ENCODE measurements around the gene SKA3.
A peak's percentile ranks its signal among the peaks of the same experiment; 100 is the strongest.
"Not testable (repeated sequence)": the region's sequence is repeated elsewhere in the genome, so short reads cannot be mapped to it uniquely, and the experiment has no call there.

Gene SKA3

DNA sequence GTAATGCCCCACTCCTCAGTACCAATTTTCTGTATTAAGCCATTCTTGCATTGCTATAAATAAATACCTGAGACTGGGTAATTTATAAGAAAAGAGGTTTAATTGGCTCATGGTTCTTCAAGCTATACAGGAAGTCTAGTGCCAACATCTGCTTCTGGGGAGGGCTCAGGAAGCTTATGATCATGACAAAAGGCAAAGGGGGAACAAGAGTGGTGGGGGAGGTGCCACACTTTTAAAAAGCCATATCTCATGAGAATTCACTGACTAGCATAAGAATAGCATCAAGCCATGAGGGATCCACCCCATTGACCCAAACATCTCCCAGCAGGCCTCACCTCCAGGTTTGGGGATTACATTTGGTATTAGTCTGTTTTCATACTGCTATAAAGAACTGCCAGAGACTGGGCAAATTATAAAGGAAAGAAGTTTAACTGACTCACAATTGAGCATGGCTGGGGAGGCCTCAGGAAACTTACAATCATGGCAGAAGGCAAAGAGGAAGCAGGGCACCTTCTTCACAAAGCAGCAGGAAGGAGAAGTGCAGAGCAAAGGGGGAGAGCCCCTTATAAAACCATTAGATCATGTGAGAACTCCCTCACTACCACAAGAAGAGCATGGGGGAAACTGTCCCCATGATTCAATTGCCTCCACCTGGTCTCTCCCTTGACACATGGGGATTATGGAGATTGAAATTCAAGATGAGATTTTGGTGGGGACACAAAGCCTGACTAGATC lies 25.3 kb upstream of the SKA3 start:
- not testable (repeated sequence) for H3K9ac ChIP-seq (ENCODE audit: low read length); H3K27ac ChIP-seq (ENCODE audit: low read depth, low read length); H3K4me3 ChIP-seq (ENCODE audit: low read length); H3K4me1 ChIP-seq (ENCODE audit: control insufficient read depth, insufficient read depth, low read length); H3K36me3 ChIP-seq (ENCODE audit: control insufficient read depth, insufficient read depth, low read length); H3K27me3 ChIP-seq (ENCODE audit: control insufficient read depth, insufficient read depth, low read length)

DNA sequence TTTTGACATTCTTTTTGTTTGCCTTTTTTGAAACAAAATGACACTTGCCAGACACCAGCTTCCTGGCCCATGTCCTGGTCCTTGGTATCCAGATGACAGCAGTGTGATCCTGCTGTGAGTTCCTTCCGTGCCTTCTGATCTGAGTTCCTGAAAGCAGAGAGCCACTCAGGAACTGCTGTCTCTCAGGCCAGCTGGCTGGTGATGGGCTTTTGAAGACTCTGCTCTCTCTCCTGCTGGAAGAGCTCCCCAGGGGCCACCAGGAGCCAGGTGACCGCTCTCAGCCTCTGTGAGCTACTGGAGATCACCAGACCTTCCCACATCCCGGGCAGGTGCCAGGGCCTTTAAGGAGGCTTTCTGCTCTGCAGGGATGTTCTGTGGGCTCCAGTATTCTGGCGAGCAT lies 22.0 kb upstream of the SKA3 start:
- H3K9ac ChIP-seq (ENCODE audit: low read length); H3K4me1 ChIP-seq (ENCODE audit: control insufficient read depth, insufficient read depth, low read length); H3K4me3 ChIP-seq (ENCODE audit: low read length); H3K27ac ChIP-seq (ENCODE audit: low read depth, low read length); H3K36me3 ChIP-seq (ENCODE audit: control insufficient read depth, insufficient read depth, low read length); H3K27me3 ChIP-seq (ENCODE audit: control insufficient read depth, insufficient read depth, low read length): not testable (repeated sequence)

DNA sequence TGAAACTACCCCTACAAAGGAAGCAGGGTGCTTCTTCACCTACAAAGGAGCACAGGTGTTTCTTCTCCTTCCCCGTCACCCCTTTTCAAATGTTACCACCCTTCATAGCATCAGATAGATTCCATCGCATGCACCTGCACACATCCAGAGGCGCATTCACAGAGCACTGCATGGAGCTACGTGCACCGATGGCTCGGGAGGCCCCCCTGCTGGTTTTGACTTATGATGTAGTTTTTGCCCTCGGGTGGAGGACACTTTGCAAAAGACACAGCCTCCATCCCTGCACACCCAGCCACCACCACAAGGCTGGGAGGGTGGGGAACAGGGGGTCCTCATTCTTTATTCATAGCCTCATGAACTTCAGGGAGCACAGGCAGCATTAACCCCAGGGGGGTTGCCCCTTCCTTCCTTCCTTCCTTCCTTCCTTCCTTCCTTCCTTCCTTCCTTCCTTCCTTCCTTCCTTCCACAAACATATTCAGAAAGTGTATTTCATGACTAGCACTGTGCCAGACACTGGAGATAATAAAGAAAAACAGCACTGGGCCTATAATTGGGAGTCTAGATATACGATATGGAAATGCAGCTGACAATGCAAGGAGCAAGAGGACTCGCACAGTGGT lies 21.4 kb upstream of the SKA3 start:
- not testable (repeated sequence) for H3K9ac ChIP-seq (ENCODE audit: low read length); H3K4me1 ChIP-seq (ENCODE audit: control insufficient read depth, insufficient read depth, low read length); H3K4me3 ChIP-seq (ENCODE audit: low read length); H3K27ac ChIP-seq (ENCODE audit: low read depth, low read length); H3K36me3 ChIP-seq (ENCODE audit: control insufficient read depth, insufficient read depth, low read length); H3K27me3 ChIP-seq (ENCODE audit: control insufficient read depth, insufficient read depth, low read length)

DNA sequence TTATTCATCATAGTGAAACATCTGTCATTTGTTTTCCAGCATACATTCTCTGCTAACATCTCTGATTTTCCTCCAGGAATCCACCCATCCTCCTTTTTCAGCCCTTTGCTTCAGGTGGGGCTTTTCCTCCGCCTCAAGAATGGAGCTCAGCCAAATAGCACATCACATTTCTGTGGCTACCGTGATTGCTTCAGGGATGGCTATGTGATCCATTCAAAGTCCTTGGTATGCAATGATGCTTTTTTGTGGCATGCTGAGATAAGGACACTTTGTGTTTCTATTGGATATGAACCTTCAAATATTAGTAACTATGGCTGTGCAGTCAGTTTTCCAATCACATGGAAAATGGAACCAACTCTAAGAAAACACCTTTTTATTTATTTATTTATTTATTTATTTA lies 18.4 kb upstream of the SKA3 start:
- not testable (repeated sequence) for H3K4me1 ChIP-seq (ENCODE audit: control insufficient read depth, insufficient read depth, low read length); H3K27me3 ChIP-seq (ENCODE audit: control insufficient read depth, insufficient read depth, low read length); H3K27ac ChIP-seq (ENCODE audit: low read depth, low read length); H3K4me3 ChIP-seq (ENCODE audit: low read length); H3K36me3 ChIP-seq (ENCODE audit: control insufficient read depth, insufficient read depth, low read length); H3K9ac ChIP-seq (ENCODE audit: low read length)

DNA sequence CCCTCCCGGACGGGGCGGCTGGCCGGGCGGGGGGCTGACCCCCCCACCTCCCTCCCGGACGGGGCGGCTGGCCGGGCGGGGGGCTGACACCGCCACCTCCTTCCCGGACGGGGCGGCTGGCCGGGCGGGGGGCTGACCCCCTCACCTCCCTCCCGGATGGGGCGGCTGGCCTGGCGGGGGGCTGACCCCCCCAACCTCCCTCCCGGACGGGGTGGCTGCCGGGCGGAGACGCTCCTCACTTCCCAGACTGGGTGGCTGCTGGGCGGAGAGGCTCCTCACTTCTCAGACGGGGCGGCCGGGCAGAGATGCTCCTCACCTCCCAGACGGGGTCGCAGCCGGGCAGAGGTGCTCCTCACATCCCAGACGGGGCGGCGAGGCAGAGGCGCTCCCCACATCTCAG lies 10.1 kb upstream of the SKA3 start:
- not testable (repeated sequence) for H3K36me3 ChIP-seq (ENCODE audit: control insufficient read depth, insufficient read depth, low read length); H3K4me1 ChIP-seq (ENCODE audit: control insufficient read depth, insufficient read depth, low read length); H3K4me3 ChIP-seq (ENCODE audit: low read length); H3K9ac ChIP-seq (ENCODE audit: low read length); H3K27me3 ChIP-seq (ENCODE audit: control insufficient read depth, insufficient read depth, low read length); H3K27ac ChIP-seq (ENCODE audit: low read depth, low read length)

DNA sequence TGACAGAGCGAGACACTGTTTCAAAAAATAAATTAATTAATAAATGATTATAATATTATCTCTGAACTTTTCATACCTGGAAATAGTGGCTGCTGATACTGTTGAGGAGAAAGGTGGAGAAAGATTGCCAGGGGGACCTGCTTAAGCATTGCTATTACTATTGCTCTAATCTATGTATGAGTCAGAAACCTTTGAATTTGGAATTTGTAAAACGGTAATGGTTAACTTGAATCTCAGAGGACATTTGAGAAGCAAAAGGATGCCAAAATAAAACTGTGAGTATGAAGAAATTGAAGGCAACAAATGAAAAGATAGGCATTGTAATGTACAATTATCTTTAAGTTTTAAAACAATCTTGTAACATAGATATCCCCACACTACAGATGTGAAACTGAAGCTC lies 5.3 kb upstream of the SKA3 start:
- H3K27ac ChIP-seq (ENCODE audit: low read depth, low read length), result no peak overlapping the region
- no peaks in the 10 kb centered on the region for H3K36me3 ChIP-seq (ENCODE audit: control insufficient read depth, insufficient read depth, low read length)
- H3K9ac ChIP-seq (ENCODE audit: low read length), result no peak overlapping the region
- H3K4me3 ChIP-seq (ENCODE audit: low read length), result no peak overlapping the region
- peaks cover 9% of the 10 kb centered on the region for H3K4me1 ChIP-seq (ENCODE audit: control insufficient read depth, insufficient read depth, low read length)
- H3K27me3 ChIP-seq (ENCODE audit: control insufficient read depth, insufficient read depth, low read length), result no peaks in the 10 kb centered on the region

DNA sequence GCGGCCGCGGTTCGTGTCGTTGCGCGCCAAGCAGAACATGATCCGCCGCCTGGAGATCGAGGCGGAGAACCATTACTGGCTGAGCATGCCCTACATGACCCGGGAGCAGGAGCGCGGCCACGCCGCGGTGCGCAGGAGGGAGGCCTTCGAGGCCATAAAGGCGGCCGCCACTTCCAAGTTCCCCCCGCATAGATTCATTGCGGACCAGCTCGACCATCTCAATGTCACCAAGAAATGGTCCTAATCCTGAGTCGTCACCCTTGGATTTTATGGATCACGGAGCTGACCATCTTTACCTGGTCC lies 581 bp upstream of the SKA3 start:
- peak overlapping the region; percentile 92 for H3K4me3 ChIP-seq (ENCODE audit: low read length)
- H3K4me1 ChIP-seq (ENCODE audit: control insufficient read depth, insufficient read depth, low read length), result peaks cover 12% of the 10 kb centered on the region
- H3K36me3 ChIP-seq (ENCODE audit: control insufficient read depth, insufficient read depth, low read length), result no peaks in the 10 kb centered on the region
- no peaks in the 10 kb centered on the region for H3K27me3 ChIP-seq (ENCODE audit: control insufficient read depth, insufficient read depth, low read length)
- H3K27ac ChIP-seq (ENCODE audit: low read depth, low read length), result peak overlapping the region; percentile 95
- H3K9ac ChIP-seq (ENCODE audit: low read length), result peak overlapping the region; percentile 93

DNA sequence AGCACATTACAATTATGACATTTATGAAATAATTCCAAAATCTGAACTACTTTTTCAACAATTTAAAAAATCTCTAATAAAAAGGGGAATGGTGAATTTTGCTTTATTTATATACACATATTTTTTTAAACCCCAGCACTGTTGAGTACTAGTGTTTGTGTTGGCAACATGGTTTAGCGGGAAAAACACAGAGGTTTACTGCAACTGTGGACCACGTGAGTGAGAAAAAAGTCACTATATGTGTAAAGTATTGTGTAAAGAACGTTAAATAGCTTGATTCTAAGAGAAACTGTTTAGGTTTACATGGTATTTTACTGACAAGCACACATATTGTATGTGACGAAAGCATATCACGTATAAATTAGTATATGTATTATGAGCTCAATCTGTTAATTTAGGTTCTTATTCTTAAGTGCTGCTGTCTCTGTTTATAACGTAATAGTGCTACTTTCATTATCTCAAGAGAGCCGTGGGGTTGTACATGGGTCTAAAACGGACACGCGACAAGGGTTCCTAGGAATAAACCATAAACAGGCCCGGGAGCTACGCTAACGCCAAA lies 617 bp downstream of the SKA3 start:
- no peaks in the 10 kb centered on the region for H3K27me3 ChIP-seq (ENCODE audit: control insufficient read depth, insufficient read depth, low read length)
- H3K4me3 ChIP-seq (ENCODE audit: low read length), result peak overlapping the region; percentile 92
- H3K9ac ChIP-seq (ENCODE audit: low read length), result no peak overlapping the region
- no peak overlapping the region for H3K27ac ChIP-seq (ENCODE audit: low read depth, low read length)
- no peaks in the 10 kb centered on the region for H3K36me3 ChIP-seq (ENCODE audit: control insufficient read depth, insufficient read depth, low read length)
- H3K4me1 ChIP-seq (ENCODE audit: control insufficient read depth, insufficient read depth, low read length), result peaks cover 12% of the 10 kb centered on the region

DNA sequence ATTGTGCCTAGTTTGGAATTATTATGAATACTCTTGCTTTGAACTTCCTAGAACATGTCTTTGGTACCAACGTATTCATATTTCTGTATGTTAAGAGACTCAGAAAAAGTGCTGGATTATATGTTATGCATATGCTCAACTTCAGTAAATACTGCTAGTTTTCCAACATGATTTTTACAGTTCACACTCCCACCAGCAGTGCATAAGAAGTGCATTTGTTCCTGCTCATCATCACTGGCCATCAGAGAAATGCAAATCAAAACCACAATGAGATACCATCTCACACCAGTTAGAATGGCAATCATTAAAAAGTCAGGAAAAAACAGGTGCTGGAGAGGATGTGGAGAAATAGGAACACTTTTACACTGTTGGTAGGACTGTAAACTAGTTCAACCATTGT lies 2.6 kb downstream of the SKA3 start:
- not testable (repeated sequence) for H3K27ac ChIP-seq (ENCODE audit: low read depth, low read length); H3K27me3 ChIP-seq (ENCODE audit: control insufficient read depth, insufficient read depth, low read length); H3K4me3 ChIP-seq (ENCODE audit: low read length); H3K36me3 ChIP-seq (ENCODE audit: control insufficient read depth, insufficient read depth, low read length); H3K9ac ChIP-seq (ENCODE audit: low read length)
- peaks cover 12% of the 10 kb centered on the region for H3K4me1 ChIP-seq (ENCODE audit: control insufficient read depth, insufficient read depth, low read length)

DNA sequence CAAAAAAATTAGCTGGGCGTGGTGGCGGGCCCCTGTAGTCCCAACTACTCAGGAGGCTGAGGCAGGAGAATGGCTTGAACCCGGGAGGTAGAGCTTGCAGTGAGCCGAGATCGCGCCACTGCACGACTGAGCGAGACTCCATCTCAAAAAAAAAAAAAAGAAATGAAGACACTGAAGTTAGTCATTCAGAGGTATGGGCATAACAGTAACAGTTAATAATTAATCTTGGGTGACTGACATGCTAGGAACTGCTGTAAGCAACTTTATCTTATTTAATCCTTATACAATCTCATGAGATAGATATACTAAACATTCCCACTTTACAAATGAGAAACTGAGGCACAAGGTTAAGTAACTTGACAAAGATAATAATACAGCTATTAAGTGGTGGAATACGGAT lies 4.9 kb downstream of the SKA3 start:
- Histone ChIP-seq H3K27me3 (ENCODE audit: control insufficient read depth, insufficient read depth, low read length) (no peaks in the 10 kb centered on the region), H3K4me3 (ENCODE audit: low read length) (no peak overlapping the region), H3K4me1 (ENCODE audit: control insufficient read depth, insufficient read depth, low read length) (peaks cover 3% of the 10 kb centered on the region), H3K27ac (ENCODE audit: low read depth, low read length) (no peak overlapping the region), H3K9ac (ENCODE audit: low read length) (no peak overlapping the region), H3K36me3 (ENCODE audit: control insufficient read depth, insufficient read depth, low read length) (no peaks in the 10 kb centered on the region)

DNA sequence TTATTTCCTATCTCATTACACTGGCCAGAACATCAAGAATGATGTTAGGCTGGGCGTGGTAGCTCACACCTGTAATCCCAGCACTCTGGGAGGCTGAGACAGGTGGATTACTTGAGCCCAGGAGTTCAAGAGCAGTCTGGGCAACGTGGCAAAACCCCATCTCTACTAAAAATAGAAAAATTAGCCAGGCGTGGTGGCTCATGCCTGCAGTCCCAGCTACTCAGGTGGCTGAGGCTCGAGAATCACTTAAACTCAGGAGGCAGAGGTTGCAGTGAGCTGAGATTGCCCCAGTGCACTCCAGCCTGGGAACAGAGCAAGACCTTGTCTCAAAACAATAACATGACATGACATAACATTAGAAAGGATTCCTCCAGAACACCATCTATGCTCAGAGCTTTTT lies 10.7 kb downstream of the SKA3 start:
- H3K4me1 ChIP-seq (ENCODE audit: control insufficient read depth, insufficient read depth, low read length); H3K4me3 ChIP-seq (ENCODE audit: low read length); H3K9ac ChIP-seq (ENCODE audit: low read length); H3K36me3 ChIP-seq (ENCODE audit: control insufficient read depth, insufficient read depth, low read length); H3K27me3 ChIP-seq (ENCODE audit: control insufficient read depth, insufficient read depth, low read length); H3K27ac ChIP-seq (ENCODE audit: low read depth, low read length): not testable (repeated sequence)

DNA sequence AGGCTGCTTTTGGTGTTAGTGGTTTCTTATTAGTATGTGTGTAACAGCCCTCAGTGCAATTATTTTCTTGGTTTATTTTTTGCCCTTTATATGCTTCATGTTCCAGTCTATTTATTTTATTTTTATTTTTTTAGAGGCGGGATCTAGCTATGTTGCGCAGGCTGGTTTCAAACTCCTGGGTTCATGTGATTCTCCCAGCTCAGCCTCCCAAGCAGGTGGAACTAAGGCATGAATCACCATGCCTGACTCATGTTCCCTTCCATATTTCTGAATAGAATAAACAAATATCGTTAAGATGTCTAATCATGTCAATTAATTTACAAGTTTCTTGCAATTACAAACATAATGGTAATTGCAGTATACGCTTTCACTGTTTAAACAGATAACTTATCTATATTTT lies 11.7 kb downstream of the SKA3 start:
- H3K4me3 ChIP-seq (ENCODE audit: low read length), result no peak overlapping the region
- no peak overlapping the region for H3K9ac ChIP-seq (ENCODE audit: low read length)
- no peak overlapping the region for H3K27ac ChIP-seq (ENCODE audit: low read depth, low read length)

DNA sequence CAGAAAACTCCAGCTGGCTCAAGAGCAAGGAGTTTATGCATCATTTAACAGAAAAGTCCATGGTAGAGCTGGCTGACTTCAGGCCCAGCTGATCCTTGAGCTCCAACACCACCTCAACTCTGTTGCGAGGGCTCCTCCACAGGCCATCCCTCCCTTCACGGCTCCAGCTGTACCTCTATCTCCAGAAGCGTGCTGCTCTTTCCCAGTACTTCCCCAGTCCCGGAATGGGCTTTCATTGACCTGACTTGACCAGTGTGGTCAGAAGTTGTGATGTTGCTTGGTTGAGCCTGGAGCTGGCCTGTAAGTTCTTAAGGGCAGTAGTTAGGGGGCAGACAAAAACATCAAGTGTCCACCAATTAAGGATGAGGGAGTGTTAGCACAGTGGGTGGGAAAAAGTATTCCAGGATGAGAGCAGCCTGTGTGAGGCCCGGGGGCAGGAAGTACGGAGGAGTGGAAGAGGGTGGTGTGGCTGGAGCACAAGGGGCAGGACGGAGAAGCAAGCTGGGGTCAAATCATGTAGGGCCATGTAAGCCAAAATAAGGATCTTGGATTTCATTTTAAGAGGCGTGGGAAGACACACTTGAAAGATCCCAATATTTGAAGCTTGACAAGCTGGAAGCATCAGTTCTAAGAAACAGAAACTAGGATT lies 24.0 kb downstream of the SKA3 start:
- Histone ChIP-seq H3K4me1 (ENCODE audit: control insufficient read depth, insufficient read depth, low read length) (no peaks in the 10 kb centered on the region), H3K4me3 (ENCODE audit: low read length) (no peak overlapping the region), H3K27me3 (ENCODE audit: control insufficient read depth, insufficient read depth, low read length) (no peaks in the 10 kb centered on the region), H3K36me3 (ENCODE audit: control insufficient read depth, insufficient read depth, low read length) (peaks cover 4% of the 10 kb centered on the region), H3K27ac (ENCODE audit: low read depth, low read length) (no peak overlapping the region), H3K9ac (ENCODE audit: low read length) (no peak overlapping the region)

More for the DNA sequence above, 11.7 kb downstream of the SKA3 start:
- H3K27me3 ChIP-seq (ENCODE audit: control insufficient read depth, insufficient read depth, low read length), result no peaks in the 10 kb centered on the region
- H3K4me1 ChIP-seq (ENCODE audit: control insufficient read depth, insufficient read depth, low read length), result no peaks in the 10 kb centered on the region
- H3K36me3 ChIP-seq (ENCODE audit: control insufficient read depth, insufficient read depth, low read length), result no peaks in the 10 kb centered on the region

Data from rectal smooth muscle tissue (tissue), 1 donor.